CD4-positive, alpha-beta T cell treated with Interleukin-15 for 1 hour (primary cell): ENCODE data around the gene MEX3B.

Experiments used
- DNase-seq: peaks from one replicate; pipeline ENCODE4 v3.0.0-alpha.2; 2020

Gene MEX3B

DNA sequence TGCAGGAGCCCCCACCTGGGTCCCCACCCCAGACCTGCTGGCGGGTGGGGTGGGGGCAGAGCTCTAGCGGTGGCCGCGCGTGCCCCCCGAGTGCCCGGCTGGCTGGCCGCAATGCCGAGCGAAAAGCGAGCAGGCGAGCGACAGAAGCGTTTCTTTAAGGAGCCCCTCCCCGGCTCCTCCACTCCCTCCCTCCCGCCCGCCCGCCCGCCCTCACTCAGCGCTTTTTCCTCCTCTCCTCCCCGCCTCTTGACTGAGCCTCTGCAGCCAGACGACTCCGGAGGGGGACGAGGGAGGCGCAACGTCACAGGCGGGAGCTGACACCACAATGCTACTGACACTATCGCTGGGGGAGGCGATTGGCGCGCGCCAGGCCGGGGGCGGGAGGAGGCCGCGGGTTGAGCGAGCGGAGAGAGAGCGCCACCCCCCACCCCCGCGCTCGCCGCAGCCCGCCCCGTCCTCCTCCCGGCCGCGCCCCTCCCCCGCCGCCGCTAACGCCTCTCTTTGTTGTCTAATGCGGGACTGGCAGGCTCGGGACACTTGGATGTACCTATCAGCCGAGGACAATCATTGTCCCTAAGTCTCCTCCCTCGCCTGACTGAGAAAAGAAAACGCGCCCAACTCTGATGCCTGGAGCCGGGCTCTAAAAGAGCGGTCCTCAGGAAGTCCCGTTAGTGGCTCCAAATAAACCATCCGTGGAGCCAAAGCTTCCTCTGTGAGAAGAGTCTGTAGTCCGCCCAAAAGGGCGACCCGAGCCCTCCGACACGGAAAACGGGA, at the start of gene MEX3B:
Gene MEX3B, minus strand, starts transcription at position 127 of the 774 bp plus-strand sequence. CDS start 313 bp downstream, outside the sequence.
- DNase-seq, result peak; percentile 91

- DNase-seq, result no peak
Observed at GRCh38 chr15:82093774-82094211, 48.0 kb upstream of the MEX3B start.

DNA sequence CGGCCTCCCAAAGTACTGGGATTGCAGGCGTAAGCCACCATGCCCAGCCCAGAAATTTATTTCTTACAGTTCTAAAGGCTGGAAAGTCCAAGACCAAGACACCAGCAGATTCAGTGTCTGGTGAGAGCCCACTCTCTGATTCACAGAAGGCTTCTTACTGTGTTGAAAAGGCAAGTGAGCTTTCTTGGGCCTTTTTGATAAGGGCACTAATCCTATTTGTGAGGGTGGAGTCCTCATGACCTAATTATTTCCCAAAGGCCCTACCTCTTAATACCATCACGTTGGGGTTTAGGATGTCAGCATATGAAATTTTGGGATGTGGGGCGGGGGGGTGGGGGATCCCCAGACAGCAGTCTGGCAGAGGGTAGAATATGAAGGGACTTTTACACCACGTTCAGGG, 47.5 kb upstream of the MEX3B start:
- no peak for DNase-seq

DNA sequence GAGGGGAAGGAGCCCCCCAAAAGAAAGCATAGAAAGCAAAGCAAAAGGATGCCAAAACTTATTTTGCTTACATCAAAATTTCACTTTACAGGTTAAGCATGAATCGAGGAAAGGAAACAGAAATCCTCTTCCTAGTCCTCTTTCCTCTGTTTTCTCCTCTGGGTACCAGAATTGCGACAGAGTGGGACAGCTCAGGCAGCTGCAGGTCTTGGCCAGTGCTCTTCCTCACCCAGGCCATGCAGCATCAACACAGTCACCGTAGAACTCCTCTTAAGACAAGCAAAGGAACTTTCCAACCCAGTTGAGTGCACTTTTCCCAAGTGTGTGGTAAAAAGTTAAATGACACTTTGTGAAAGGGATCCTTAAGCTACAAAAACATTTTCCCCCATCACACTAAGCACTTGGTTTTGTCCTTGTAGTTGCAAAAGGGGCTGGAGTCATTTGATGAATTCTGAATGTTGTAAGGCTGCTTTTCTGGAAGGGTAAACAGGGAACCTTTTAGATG, 45.9 kb upstream of the MEX3B start:
- DNase-seq, result no peak

DNA sequence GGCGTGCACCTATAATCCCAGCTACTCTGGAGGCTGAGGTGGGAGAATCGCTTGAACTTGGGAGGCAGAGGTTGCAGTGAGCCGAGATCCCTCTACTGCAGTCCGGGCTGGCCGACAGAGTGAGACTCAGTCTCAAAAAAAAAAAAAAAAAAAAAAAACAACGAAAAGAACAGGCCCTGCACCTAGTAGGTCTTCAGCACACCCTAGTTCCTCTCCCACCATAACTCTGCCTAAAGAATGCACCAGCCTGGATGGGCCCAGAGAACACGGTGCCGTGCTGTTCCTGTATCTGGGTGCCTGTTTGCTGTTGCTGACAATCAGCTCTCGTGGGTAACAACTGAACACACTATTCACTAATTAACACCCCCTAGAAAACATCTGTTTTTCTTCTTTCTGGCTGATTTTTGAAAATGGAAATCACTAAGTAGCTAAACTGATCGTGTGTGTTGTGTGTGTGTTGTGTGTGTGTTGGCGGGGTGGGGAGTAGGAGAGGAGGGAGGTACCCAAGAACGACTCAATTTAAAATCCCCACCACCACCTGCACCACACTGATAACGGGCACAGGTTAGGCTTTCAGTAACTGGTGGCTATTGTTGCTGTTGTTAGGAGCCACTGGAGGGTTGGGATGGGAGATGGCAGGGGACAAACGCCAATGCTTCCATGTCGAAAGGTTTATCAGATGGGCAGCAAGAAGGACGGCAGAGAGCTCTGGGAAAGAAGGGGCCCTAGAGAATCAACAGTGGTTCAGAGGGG, 40.6 kb upstream of the MEX3B start:
- DNase-seq, result no peak

DNA sequence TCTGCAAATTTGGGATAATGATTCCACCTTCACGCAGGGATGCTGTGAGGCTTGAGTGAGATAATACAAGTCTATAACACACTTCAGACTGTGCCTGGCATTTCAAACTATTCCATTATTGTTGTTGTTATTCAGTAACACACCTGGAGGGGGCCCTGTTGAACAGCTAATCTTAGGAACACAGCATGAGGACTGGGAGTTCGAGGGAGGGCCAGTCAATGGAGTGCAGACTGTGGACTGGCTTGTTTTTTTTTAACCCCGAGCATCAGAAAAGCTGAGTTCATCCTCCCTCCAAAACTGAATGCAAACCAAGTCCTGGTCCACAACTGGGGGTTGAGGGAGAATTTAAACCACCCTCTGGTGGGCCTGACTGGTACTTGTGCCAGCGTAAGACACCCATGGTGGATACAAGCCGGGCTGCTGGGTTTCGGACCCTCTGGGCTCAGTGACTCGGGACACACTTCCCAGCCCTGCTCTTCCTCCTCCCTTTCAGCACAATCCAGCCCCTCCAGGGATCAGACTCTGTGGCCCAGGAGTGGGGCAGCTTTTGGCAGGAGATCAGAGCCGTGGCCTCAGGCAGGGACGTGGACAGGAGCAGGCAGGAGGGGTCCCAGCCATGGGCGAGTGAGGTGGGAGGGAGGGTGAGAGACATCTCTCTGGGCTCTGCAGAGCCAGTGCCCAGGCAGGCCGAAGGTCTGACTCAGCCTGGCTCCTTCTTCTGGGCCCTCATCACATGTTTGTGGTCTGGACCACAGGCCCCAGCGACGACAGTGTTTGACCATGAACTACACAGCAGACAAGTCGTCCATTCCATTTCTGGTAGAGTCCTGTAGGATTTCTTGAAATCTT, 36.3 kb upstream of the MEX3B start:
- no peak for DNase-seq

GRCh38 chr15:82080774-82081173, 35.0 kb upstream of the MEX3B start:
- no peak for DNase-seq

DNA sequence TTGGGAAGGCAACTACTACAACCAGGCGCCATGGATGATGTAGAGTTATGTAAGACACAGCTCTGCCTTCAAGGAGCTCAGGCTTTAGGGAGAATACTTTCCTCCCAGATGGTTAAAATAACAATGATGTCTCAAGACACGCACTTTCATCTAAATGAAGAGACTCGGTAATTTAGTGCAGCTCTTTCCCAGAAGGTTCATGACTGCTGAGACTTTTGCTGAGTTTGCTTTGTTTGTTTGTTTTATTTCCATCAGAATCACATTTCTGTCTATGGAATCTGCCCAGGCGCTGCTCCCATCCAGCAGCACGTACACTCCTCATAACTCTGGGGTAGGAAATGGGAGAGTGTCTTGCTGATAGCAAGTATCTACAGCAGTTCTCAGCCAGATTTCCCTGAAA, 33.9 kb upstream of the MEX3B start:
- no peak for DNase-seq

GRCh38 chr15:82074610-82075009, 28.8 kb upstream of the MEX3B start:
- DNase-seq, result no peak

GRCh38 chr15:82072926-82073537, 27.2 kb upstream of the MEX3B start:
- no peak for DNase-seq

DNA sequence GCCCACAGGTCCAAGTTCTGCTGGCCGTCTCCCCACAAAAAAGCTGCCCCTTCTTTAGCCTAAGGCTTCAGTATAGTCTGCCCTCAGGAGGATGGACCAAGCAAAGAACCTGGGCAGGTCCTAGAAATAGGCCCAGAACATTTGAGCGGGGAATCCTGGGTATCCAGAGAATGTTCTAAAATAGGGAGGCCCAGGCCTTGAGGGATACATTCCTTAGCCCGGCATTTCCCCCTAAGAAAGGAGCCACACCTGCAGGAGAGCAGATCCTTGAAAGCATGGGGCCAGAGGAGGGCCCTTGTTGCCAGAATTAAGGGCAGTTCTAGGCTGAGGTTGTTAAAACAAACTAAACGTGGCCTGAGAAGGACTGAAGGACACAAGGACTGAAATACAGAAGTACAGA, 20.6 kb upstream of the MEX3B start:
- DNase-seq, result no peak

- DNase-seq, result no peak
Observed at GRCh38 chr15:82064824-82065223, 19.0 kb upstream of the MEX3B start.

- DNase-seq, result no peak
Observed at GRCh38 chr15:82062479-82063454, 16.9 kb upstream of the MEX3B start.

- no peak for DNase-seq
Observed at GRCh38 chr15:82060817-82061216, 15.0 kb upstream of the MEX3B start.

- no peak for DNase-seq
Observed at GRCh38 chr15:82058517-82059204, 12.8 kb upstream of the MEX3B start.

- DNase-seq, result no peak
Observed at GRCh38 chr15:82058026-82058425, 12.2 kb upstream of the MEX3B start.

DNA sequence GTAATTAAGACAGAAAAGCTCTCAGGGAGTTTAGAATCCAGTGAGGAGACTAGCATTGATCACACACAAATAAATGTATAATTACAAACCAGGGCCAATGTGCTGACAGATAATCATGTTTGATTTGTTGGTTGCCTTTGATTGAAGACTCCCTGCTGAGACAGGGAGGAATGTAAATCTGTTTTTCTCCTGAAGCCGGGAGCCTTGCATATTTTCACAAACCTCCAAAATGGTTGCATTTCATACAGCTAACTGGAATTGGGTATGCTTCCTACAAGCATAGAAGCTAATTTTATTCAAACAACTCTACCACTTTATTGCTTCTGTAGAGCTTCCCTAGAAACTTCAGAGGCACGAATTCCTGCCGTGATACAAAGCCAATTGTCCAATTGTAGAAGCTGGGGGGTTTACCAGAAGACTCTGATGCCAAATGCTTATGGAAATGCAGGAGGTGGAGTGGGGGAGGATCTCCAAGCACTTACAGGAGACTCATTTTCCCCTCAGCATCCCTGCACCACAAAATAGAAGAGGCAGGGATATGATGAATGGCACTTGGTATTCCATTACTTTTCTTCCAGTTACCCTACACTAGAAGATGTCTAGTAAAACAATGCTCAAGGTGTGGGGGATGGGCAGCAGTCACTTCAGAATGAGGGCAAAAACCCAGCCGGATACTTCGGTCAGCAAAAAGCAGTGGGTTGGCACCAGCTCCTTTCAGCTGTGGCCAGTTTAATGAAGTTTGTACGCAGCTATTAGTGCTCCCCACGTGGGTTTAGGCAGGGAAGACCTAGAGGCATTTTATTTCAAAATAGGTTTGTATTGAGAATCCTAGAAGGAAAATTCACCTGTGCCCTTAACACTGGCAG, 11.4 kb upstream of the MEX3B start:
- no peak for DNase-seq

- DNase-seq, result no peak
Observed at GRCh38 chr15:82052751-82053150, 6.9 kb upstream of the MEX3B start.

GRCh38 chr15:82051664-82052063, 5.8 kb upstream of the MEX3B start:
- no peak for DNase-seq

- DNase-seq, result no peak
Observed at GRCh38 chr15:82048811-82049210, 3.0 kb upstream of the MEX3B start.
